IPS-11a (cell line): ENCODE data around the gene PGGHG.

Experiments used
- H3K4me3 ChIP-seq: one replicate; pipeline ENCODE4 v1.5.1; 2013; ENCODE audit warnings: low read depth, low read length, control low read depth

The PGGHG gene

GRCh38 chr11:288478-289397 is at the start of gene PGGHG:
PGGHG (plus strand) TSS chr11:289126; CDS start chr11:289817, 691 bp downstream.
- H3K4me3 ChIP-seq, result peak within 1 kb of the TSS; percentile 33

DNA sequence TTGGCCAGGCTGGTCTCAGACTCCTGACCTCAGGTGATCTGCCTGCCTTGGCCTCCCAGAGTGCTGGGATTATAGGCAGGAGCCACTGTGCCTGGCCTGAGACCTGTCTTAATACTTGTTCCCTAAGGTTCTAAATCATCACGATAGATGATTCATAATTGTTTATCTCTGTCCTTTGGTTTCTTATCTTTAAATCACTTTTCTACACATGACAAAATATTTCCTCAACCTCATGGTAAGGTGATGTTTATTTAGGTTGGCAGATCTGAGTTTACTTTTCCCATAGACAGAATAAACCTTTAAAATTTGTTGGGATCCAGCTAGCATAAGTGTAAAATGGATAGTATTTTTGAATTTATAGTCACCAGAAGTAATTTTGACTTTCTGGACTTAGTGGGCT is 48.6 kb upstream of the PGGHG start:
- H3K4me3 ChIP-seq, result no peak overlapping the region

DNA sequence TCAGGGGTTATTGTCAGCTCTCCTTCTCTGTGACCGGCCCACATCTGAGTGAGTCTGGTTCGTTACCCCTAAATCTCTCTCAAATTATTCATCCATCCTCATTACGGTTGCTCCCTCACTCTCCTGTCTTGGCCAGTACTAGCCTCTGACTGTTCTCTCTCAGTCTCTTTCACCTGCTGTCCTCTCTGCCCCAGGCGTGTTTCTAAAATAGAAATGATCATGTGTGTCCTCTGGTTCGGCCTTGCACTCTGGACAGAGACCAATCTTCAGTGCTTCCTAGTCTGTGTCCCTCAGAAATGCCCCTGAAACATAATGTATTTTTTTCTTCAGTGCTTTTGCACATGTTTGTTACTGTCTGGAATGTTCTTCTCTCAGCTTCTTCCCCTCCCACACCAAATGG is 47.3 kb upstream of the PGGHG start:
- H3K4me3 ChIP-seq, result no peak overlapping the region

DNA sequence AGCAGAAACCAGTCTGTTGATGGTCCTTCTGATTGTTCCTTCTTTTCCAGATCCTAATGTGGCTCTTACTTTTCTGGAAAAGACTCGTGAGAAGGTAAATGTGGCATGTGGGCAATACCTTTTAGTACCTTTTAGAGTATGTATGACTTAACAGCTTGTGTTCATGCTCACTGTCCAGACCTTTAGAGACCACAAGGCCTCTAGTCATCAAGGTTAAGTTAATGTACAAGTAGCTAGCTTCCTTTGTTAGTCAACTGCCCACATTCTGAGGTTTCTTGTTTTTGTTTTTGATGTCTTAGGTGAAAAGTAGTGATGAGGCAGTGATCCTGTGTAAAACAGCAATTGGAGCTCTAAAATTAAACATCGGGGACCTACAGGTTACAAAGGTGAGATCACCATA is 44.5 kb upstream of the PGGHG start:
- H3K4me3 ChIP-seq, result no peak overlapping the region

DNA sequence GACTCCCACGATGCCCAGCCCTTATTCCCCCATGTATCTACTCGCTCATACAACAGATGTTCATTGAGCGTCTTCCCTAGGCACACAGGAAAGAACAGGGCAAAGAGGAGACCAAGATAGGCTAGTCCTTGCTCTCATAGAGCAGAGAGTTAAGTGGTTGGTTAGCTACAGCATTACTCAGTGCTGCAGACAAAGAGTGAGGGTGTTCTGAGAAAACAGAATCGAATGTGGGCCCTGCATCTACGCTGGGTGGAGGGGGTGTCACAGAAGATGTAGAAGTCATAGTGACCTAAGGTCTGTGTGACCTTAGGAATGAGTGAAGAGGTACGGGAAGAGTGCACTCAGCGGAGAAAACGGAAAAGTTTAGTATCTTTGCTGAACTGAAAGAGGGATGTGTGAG is 39.9 kb upstream of the PGGHG start:
- H3K4me3 ChIP-seq, result no peak overlapping the region

GRCh38 chr11:250274-250673 is 38.7 kb upstream of the PGGHG start:
- no peak overlapping the region for H3K4me3 ChIP-seq

GRCh38 chr11:250740-251299 is 38.1 kb upstream of the PGGHG start:
- no peak overlapping the region for H3K4me3 ChIP-seq

DNA sequence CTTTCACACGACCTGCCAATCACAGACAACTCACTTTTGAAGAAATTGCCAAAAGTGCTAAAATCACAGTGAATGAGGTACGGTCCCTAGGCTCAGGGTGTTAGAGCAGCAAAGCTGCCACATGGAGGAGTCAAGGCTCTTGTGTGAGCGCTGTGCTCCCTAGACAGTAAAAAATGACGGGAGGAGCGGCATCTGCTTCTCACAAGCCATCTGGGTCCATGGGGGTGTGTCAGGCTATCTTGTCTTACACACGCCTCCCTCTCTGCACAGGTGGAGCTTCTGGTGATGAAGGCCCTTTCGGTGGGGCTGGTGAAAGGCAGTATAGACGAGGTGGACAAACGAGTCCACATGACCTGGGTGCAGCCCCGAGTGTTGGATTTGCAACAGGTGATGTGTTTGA is 37.4 kb upstream of the PGGHG start:
- no peak overlapping the region for H3K4me3 ChIP-seq

DNA sequence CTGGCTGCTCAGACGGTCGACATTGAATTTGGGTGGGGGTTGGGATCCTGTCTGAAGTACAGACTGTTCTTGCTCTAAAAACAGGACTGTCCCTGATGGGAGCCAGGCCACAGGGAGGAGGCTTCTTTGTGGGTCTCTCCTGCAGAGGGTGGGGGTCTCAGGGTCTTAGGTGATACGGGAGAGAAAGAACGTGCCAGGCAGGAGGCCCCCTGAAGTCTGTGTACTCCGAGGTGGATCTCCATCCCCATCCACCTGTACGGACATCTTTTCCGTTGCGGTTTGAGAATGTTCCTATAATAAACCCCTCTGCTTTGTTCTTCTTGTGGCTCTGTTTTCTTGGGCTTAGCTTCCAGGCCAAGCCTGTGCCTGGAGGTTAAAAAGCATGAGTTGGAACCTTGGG is 36.3 kb upstream of the PGGHG start:
- H3K4me3 ChIP-seq, result no peak overlapping the region

GRCh38 chr11:253160-253885 is 35.6 kb upstream of the PGGHG start:
- no peak overlapping the region for H3K4me3 ChIP-seq

GRCh38 chr11:253886-254270 is 35.0 kb upstream of the PGGHG start:
- H3K4me3 ChIP-seq, result no peak overlapping the region

GRCh38 chr11:255176-255575 is 33.8 kb upstream of the PGGHG start:
- H3K4me3 ChIP-seq, result no peak overlapping the region

DNA sequence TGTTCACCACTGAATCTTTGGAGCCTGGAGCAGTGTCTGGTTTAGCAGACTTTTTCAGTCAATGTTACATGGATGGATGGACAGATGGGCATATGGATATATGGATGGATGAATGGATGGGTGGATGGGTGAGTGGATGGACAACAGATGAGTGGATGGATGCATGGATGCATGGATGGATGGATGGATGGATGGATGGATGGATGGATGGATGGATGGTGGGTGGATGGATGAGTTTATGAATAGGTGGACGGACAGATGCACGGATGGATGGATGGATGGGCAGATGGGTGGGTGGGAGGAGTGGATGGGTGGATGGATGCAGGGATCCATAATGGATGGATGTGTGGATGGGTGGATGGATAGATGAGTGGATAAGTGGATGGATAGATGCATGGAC is 33.1 kb upstream of the PGGHG start:
- H3K4me3 ChIP-seq, result no peak overlapping the region

- no peak overlapping the region for H3K4me3 ChIP-seq
Measured at GRCh38 chr11:256952-257737, 31.8 kb upstream of the PGGHG start.

GRCh38 chr11:257766-258493 is 31.0 kb upstream of the PGGHG start:
- no peak overlapping the region for H3K4me3 ChIP-seq

GRCh38 chr11:259413-259812 is 29.5 kb upstream of the PGGHG start:
- no peak overlapping the region for H3K4me3 ChIP-seq

GRCh38 chr11:261624-262023 is 27.3 kb upstream of the PGGHG start:
- H3K4me3 ChIP-seq, result no peak overlapping the region

DNA sequence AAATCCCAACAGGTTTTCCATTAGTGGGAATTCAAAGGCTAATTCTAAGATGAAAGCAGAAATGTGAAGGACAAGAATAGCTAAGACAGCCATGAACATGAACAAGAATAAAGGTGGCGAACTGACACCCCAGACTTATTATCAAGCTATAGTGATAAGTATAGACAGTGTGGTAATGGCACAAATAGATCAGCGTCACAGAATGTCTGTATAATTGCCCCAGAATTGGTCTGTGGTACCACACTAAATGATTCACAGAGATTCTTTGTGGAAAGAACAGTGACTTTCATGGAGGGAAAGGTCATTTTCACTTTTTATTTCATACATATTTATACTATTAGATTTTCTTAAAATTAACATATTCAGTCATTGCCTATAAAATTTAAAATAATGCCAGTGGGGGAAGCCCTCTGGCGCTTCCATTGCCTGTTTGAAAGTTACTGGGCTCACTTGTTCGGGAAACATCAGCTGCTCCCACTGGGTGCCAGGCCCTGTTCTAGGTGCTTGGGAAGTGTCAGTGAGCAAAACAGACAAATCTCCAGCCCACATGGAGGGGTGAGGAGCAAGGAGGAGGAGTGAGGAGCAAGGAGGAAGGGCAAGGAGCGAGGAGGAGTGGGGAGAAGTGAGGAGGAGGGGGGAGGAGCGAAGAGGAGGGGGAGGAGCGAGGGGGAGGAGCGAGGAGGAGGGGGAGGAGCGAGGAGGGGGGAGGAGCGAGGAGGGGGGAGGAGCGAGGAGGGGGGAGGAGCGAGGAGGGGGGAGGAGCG is 22.1 kb upstream of the PGGHG start:
- H3K4me3 ChIP-seq, result no peak overlapping the region

GRCh38 chr11:267491-267994 is 21.4 kb upstream of the PGGHG start:
- no peak overlapping the region for H3K4me3 ChIP-seq
